Neuronal stem cell (in vitro differentiated cells): ENCODE data around the gene MSI1.
A peak's percentile ranks its signal among the peaks of the same experiment; 100 is the strongest.

Source experiments
- DNase-seq: peaks from one replicate; pipeline ENCODE4 v3.0.0-alpha.2; 2013; ENCODE audit warnings: low spot score
- H2AFZ ChIP-seq: one replicate; pipeline ENCODE4 v1.6.1; 2013; ENCODE audit warnings: mild to moderate bottlenecking, low read length, inconsistent platforms
- H2AK5ac ChIP-seq: 2 replicates; pipeline ENCODE4 v1.6.1; 2013; ENCODE audit warnings: low read depth, mild to moderate bottlenecking, inconsistent platforms, low read length, moderate library complexity, mixed read lengths
- H2BK120ac ChIP-seq: 2 replicates; pipeline ENCODE4 v1.6.1; 2013; ENCODE audit warnings: low read depth, mild to moderate bottlenecking, inconsistent platforms, low read length, moderate library complexity, mixed read lengths
- H2BK12ac ChIP-seq: one replicate; pipeline ENCODE4 v1.6.1; 2013; ENCODE audit warnings: low read length, inconsistent platforms
- H2BK15ac ChIP-seq: 2 replicates; pipeline ENCODE4 v1.6.1; 2013; ENCODE audit warnings: mild to moderate bottlenecking, low read length, inconsistent platforms, mixed read lengths
- H2BK5ac ChIP-seq: one replicate; pipeline ENCODE4 v1.6.1; 2013; ENCODE audit warnings: inconsistent platforms, mild to moderate bottlenecking, low read length, moderate library complexity
- H3K14ac ChIP-seq: one replicate; pipeline ENCODE4 v1.6.1; 2013; ENCODE audit warnings: low read length, inconsistent platforms
- H3K18ac ChIP-seq: 2 replicates; pipeline ENCODE4 v1.6.1; 2013; ENCODE audit warnings: low read length, inconsistent platforms
- H3K23ac ChIP-seq: 2 replicates; pipeline ENCODE4 v1.6.1; 2013; ENCODE audit warnings: low read depth, mild to moderate bottlenecking, mixed read lengths, low read length, inconsistent platforms; ENCODE audit not compliant: poor library complexity
- H3K27ac ChIP-seq: replicated peaks from 3 replicates; pipeline ENCODE4 v1.5.1; 2013; ENCODE audit warnings: low read length, inconsistent platforms
- H3K27me3 ChIP-seq, 3 experiments: 2 replicates each; pipeline ENCODE4 v1.6.1; 2013; ENCODE audit warnings: low read length in 3 of 3, mild to moderate bottlenecking in 2 of 3, inconsistent platforms in 1 of 3, low read depth in 1 of 3, mixed read lengths in 1 of 3, moderate library complexity in 1 of 3; ENCODE audit not compliant: control insufficient read depth in 3 of 3, insufficient read depth in 3 of 3
- H3K36me3 ChIP-seq, 2 donors: replicated peaks in 1 of 2; 2 replicates each; pipeline ENCODE4 v1.6.1; 2013; ENCODE audit warnings: low read length in 2 of 2; ENCODE audit not compliant: control insufficient read depth in 2 of 2, insufficient read depth in 2 of 2
- H3K4ac ChIP-seq: 2 replicates; pipeline ENCODE4 v1.6.1; 2013; ENCODE audit warnings: inconsistent platforms, mild to moderate bottlenecking, low read length, moderate library complexity
- H3K4me1 ChIP-seq, 2 donors: 1 replicate in 1 of 2; 2 replicates in 1 of 2; pipeline ENCODE4 v1.6.1; 2013; ENCODE audit warnings: low read length in 2 of 2, low read depth in 1 of 2; ENCODE audit not compliant: control insufficient read depth in 2 of 2, insufficient read depth in 1 of 2
- H3K4me2 ChIP-seq: one replicate; pipeline ENCODE4 v1.6.1; 2013; ENCODE audit warnings: mild to moderate bottlenecking, low read length, inconsistent platforms; ENCODE audit not compliant: insufficient read depth, poor library complexity, severe bottlenecking
- H3K4me3 ChIP-seq, 2 donors: 2 replicates each; pipeline ENCODE4 v1.5.1; 2013; ENCODE audit warnings: low read length in 2 of 2, mild to moderate bottlenecking in 2 of 2, inconsistent platforms in 1 of 2, moderate library complexity in 1 of 2
- H3K79me1 ChIP-seq: one replicate; pipeline ENCODE4 v1.6.1; 2013; ENCODE audit warnings: low read depth, mild to moderate bottlenecking, inconsistent platforms, low read length, moderate library complexity
- H3K9ac ChIP-seq: one replicate; pipeline ENCODE4 v1.6.1; 2013; ENCODE audit warnings: mild to moderate bottlenecking, low read depth, low read length, inconsistent platforms; ENCODE audit not compliant: poor library complexity
- H3K9me3 ChIP-seq, 2 donors: replicated peaks in 1 of 2; 2 replicates each; pipeline versions ENCODE3 to v1.6.1; 2013; ENCODE audit warnings: low read length in 2 of 2, mild to moderate bottlenecking in 2 of 2, inconsistent platforms in 1 of 2, low read depth in 1 of 2, mixed read lengths in 1 of 2, moderate library complexity in 1 of 2; ENCODE audit not compliant: control insufficient read depth in 2 of 2, insufficient read depth in 1 of 2
- H4K8ac ChIP-seq: one replicate; pipeline ENCODE4 v1.6.1; 2013; ENCODE audit warnings: low read depth, mild to moderate bottlenecking, inconsistent platforms, low read length, moderate library complexity
- H4K91ac ChIP-seq: one replicate; pipeline ENCODE4 v1.6.1; 2013; ENCODE audit warnings: low read length, low read depth, mild to moderate bottlenecking, inconsistent platforms; ENCODE audit not compliant: poor library complexity
- WGBS, 2 donors: extraction: QIAGEN DNeasy Blood & Tissue Kit; methylation state at CpG; one replicate each; pipeline ENCODE4 v1.1.7; 2013; ENCODE audit warnings: missing lambda C conversion rate in 2 of 2, mixed read lengths in 1 of 2; ENCODE audit not compliant: insufficient read length in 2 of 2, insufficient replicate concordance in 1 of 2; ENCODE audit errors: extremely low coverage in 2 of 2; 5-methylcytosine and 5-hydroxymethylcytosine counted together

Gene MSI1

DNA sequence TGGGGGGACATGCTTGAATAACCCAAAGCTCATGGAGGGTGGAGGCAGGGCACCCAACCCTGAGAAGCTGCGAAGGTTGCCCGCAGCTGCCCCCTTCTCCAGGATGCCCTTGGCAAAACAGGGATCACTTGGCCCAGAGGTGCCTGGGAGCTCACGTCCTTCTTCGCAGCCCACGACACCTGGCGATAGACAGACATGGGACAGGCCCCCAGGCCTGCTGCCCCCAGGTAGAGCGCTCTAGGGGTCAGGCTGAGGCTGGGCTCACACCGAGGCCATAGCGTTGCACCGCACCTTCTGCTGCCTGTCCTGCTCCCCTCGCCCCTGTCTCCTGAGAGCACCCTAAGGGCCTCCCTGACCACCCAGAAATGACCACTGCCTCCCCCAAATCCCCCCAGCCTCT lies 21.2 kb downstream of the MSI1 start:
- H3K4me1 ChIP-seq: peaks cover 0 to 2% of the 10 kb centered on the region in 2 donors
- H3K36me3 ChIP-seq: peaks cover 62 to 94% of the 10 kb centered on the region in 2 donors
- no CpG with 5 or more reads among the region's 11 CpGs for WGBS, 2 donors
- H2BK5ac ChIP-seq: no peak overlapping the region
- peaks cover 6% of the 10 kb centered on the region for H3K79me1 ChIP-seq
- H3K27me3 ChIP-seq: no peaks in the 10 kb centered on the region
- no peak overlapping the region for H2BK15ac ChIP-seq
- H2AFZ ChIP-seq: no peak overlapping the region
- H4K91ac ChIP-seq: no peak overlapping the region
- peak overlapping the region; percentile 4 for H3K4me2 ChIP-seq
- H3K9ac ChIP-seq: no peak overlapping the region
- H2AK5ac ChIP-seq: no peak overlapping the region
- no peak overlapping the region for H3K27ac ChIP-seq
- DNase-seq: no peak
- no peak overlapping the region for H3K4me3 ChIP-seq
- H3K14ac ChIP-seq: peak overlapping the region; percentile 66
- no peak overlapping the region for H4K8ac ChIP-seq
- H2BK12ac ChIP-seq: no peak overlapping the region
- H3K18ac ChIP-seq: no peak overlapping the region
- H2BK120ac ChIP-seq: no peak overlapping the region
- H3K4ac ChIP-seq: no peak overlapping the region
- H3K23ac ChIP-seq: peak overlapping the region; percentile 85
- peaks cover 0 to 1% of the 10 kb centered on the region in 2 donors for H3K9me3 ChIP-seq

DNA sequence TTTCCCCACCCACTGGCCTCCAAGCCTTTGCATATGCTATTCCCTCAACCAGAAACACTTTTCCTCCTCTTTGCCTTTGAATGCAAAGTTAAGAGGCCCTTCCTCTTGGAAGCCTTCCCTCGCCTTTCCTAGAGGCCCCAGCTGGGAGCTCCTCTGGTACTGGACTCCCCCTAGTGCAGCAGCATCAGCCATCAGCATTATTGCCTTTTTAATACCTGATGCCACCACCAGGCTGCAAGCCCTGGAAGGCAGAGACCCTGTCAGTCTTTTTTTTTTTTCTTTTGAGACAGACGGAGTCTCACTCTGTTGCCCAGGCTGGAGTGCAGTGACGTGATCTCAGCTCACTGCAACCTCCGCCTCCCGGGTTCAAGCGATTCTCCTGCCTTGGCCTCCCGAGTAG lies 22.3 kb downstream of the MSI1 start:
- no peak overlapping the region for H4K8ac ChIP-seq
- no peak overlapping the region for H3K18ac ChIP-seq
- no peak overlapping the region for H3K4ac ChIP-seq
- H3K4me3 ChIP-seq: no peak overlapping the region
- H4K91ac ChIP-seq: no peak overlapping the region
- peaks cover 0 to 1% of the 10 kb centered on the region in 2 donors for H3K9me3 ChIP-seq
- H3K36me3 ChIP-seq: peaks cover 56 to 93% of the 10 kb centered on the region in 2 donors
- H3K23ac ChIP-seq: no peak overlapping the region
- H2AFZ ChIP-seq: no peak overlapping the region
- peaks cover 5% of the 10 kb centered on the region for H3K79me1 ChIP-seq
- no peak overlapping the region for H3K27ac ChIP-seq
- H3K9ac ChIP-seq: no peak overlapping the region
- H3K4me2 ChIP-seq: no peak overlapping the region
- no peak overlapping the region for H2AK5ac ChIP-seq
- no peak overlapping the region for H2BK5ac ChIP-seq
- WGBS, 2 donors: no CpG with 5 or more reads among the region's 7 CpGs
- no peak overlapping the region for H2BK15ac ChIP-seq
- H3K14ac ChIP-seq: no peak overlapping the region
- no peak overlapping the region for H2BK120ac ChIP-seq
- H2BK12ac ChIP-seq: no peak overlapping the region
- DNase-seq: no peak
- peaks cover 0 to 5% of the 10 kb centered on the region in 2 donors for H3K4me1 ChIP-seq
- no peaks in the 10 kb centered on the region for H3K27me3 ChIP-seq

DNA sequence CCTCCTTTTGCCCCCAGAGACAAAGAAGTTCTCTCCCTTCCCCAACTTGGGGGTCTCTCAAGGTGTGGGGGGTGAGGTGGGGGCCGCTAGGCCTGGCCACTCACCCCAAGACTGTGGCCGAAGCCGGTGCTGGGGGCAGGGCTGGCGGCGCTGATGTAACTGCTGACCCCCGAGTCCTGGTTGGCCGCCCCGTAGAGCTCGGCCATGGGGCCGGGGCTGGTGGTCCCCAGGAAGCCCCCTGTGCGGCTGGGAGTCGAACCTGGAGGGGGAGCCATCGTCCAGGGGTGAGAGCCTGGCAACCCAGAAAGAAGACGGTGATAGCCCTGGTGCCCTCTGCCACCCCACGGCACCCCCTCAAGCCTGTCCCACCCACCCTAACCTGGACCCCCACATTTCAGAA lies 22.9 kb downstream of the MSI1 start:
- no peak overlapping the region for H3K4ac ChIP-seq
- H3K27me3 ChIP-seq: no peaks in the 10 kb centered on the region
- H3K27ac ChIP-seq: no peak overlapping the region
- H3K9me3 ChIP-seq: peaks cover 0 to 1% of the 10 kb centered on the region in 2 donors
- no peak overlapping the region for H2BK120ac ChIP-seq
- H2AFZ ChIP-seq: no peak overlapping the region
- no peak overlapping the region for H2BK12ac ChIP-seq
- no peak overlapping the region for H4K91ac ChIP-seq
- no peak overlapping the region for H2AK5ac ChIP-seq
- no CpG with 5 or more reads among the region's 15 CpGs for WGBS, 2 donors
- no peak overlapping the region for H3K4me3 ChIP-seq
- H2BK5ac ChIP-seq: no peak overlapping the region
- H3K23ac ChIP-seq: no peak overlapping the region
- H4K8ac ChIP-seq: no peak overlapping the region
- H3K18ac ChIP-seq: no peak overlapping the region
- H3K36me3 ChIP-seq: peaks cover 53 to 87% of the 10 kb centered on the region in 2 donors
- H3K4me2 ChIP-seq: no peak overlapping the region
- peaks cover 5% of the 10 kb centered on the region for H3K79me1 ChIP-seq
- DNase-seq: no peak
- no peak overlapping the region for H2BK15ac ChIP-seq
- H3K4me1 ChIP-seq: peaks cover 0 to 5% of the 10 kb centered on the region in 2 donors
- no peak overlapping the region for H3K14ac ChIP-seq
- no peak overlapping the region for H3K9ac ChIP-seq

GRCh38 chr12:120343692-120344091 lies 25.3 kb downstream of the MSI1 start:
- Histone ChIP-seq H3K4ac (no peak overlapping the region), H3K27ac (no peak overlapping the region), H4K91ac (no peak overlapping the region), H2BK5ac (no peak overlapping the region), H3K4me3 (no peak overlapping the region), H3K4me1 (peaks cover 0 to 5% of the 10 kb centered on the region in 2 donors), H4K8ac (no peak overlapping the region), H3K36me3 (peaks cover 38 to 64% of the 10 kb centered on the region in 2 donors), H3K9ac (no peak overlapping the region), H2AK5ac (no peak overlapping the region), H3K18ac (no peak overlapping the region), H2AFZ (no peak overlapping the region), H3K23ac (no peak overlapping the region), H3K9me3 (peaks cover 0 to 4% of the 10 kb centered on the region in 2 donors), H2BK120ac (no peak overlapping the region), H2BK15ac (no peak overlapping the region), H3K27me3 (no peaks in the 10 kb centered on the region), H3K79me1 (peaks cover 5% of the 10 kb centered on the region), H2BK12ac (no peak overlapping the region), H3K4me2 (no peak overlapping the region), H3K14ac (no peak overlapping the region)
- WGBS, 2 donors: no CpG with 5 or more reads among the region's 8 CpGs
- no peak for DNase-seq
